DMS79 (cell line): ENCODE results near the gene ARHGAP26.
"Not testable (repeated sequence)": the region's sequence is repeated elsewhere in the genome, so short reads cannot be mapped to it uniquely, and the experiment has no call there.

ENCODE experiments used
- DNase-seq: peaks from one replicate; lab custom pipeline; 2025; lab: John Stamatoyannopoulos, UW

Gene ARHGAP26

GRCh38 chr5:143092711-143093451 lies 322.7 kb downstream of the ARHGAP26 start:
- DNase-seq = not testable (repeated sequence)

- DNase-seq = no peak
These were observed 323.4 kb downstream of the ARHGAP26 start for GRCh38 chr5:143093452-143094086.

- DNase-seq = no peak
These were observed 323.9 kb downstream of the ARHGAP26 start for GRCh38 chr5:143094087-143094521.

- DNase-seq = not testable (repeated sequence)
These were observed 324.4 kb downstream of the ARHGAP26 start for GRCh38 chr5:143094608-143095007.

GRCh38 chr5:143101121-143101520 lies 330.9 kb downstream of the ARHGAP26 start:
- DNase-seq = no peak

GRCh38 chr5:143101725-143102386 lies 331.7 kb downstream of the ARHGAP26 start:
- no peak for DNase-seq

GRCh38 chr5:143102411-143102810 lies 332.2 kb downstream of the ARHGAP26 start:
- no peak for DNase-seq

- DNase-seq = no peak
These were observed 335.2 kb downstream of the ARHGAP26 start for GRCh38 chr5:143105216-143105905.

GRCh38 chr5:143106174-143106573 lies 336.0 kb downstream of the ARHGAP26 start:
- DNase-seq = no peak

GRCh38 chr5:143108498-143109128 lies 338.4 kb downstream of the ARHGAP26 start:
- DNase-seq = no peak

- no peak for DNase-seq
These were observed 340.4 kb downstream of the ARHGAP26 start for GRCh38 chr5:143110591-143110990.

GRCh38 chr5:143111799-143112198 lies 341.6 kb downstream of the ARHGAP26 start:
- DNase-seq = no peak

- DNase-seq = no peak
These were observed 343.3 kb downstream of the ARHGAP26 start for GRCh38 chr5:143113461-143113860.

GRCh38 chr5:143114481-143114880 lies 344.3 kb downstream of the ARHGAP26 start:
- no peak for DNase-seq

GRCh38 chr5:143115381-143115780 lies 345.2 kb downstream of the ARHGAP26 start:
- DNase-seq = no peak

GRCh38 chr5:143116814-143117213 lies 346.6 kb downstream of the ARHGAP26 start:
- DNase-seq = no peak

- no peak for DNase-seq
These were observed 347.6 kb downstream of the ARHGAP26 start for GRCh38 chr5:143117821-143118220.

GRCh38 chr5:143118222-143118621 lies 348.0 kb downstream of the ARHGAP26 start:
- no peak for DNase-seq

GRCh38 chr5:143118818-143119217 lies 348.6 kb downstream of the ARHGAP26 start:
- not testable (repeated sequence) for DNase-seq

GRCh38 chr5:143119291-143119769 lies 349.2 kb downstream of the ARHGAP26 start:
- no peak for DNase-seq

GRCh38 chr5:143119881-143120341 lies 349.7 kb downstream of the ARHGAP26 start:
- DNase-seq = no peak
